Epidermal melanocyte (primary cell): ENCODE results near the gene PDE7B.

Source experiments
- DNase-seq: peaks from one replicate; pipeline ENCODE4 v3.0.0; 2011; ENCODE audit warnings: low spot score; ENCODE audit not compliant: insufficient read length

Gene PDE7B

GRCh38 chr6:136226027-136226673, 374.6 kb downstream of the PDE7B start:
- peak; percentile 56 for DNase-seq

GRCh38 chr6:136226674-136227377, 375.3 kb downstream of the PDE7B start:
- no peak for DNase-seq

GRCh38 chr6:136228814-136229213, 377.3 kb downstream of the PDE7B start:
- DNase-seq: no peak

- no peak for DNase-seq
These were observed 378.8 kb downstream of the PDE7B start for GRCh38 chr6:136230219-136230853.

DNA sequence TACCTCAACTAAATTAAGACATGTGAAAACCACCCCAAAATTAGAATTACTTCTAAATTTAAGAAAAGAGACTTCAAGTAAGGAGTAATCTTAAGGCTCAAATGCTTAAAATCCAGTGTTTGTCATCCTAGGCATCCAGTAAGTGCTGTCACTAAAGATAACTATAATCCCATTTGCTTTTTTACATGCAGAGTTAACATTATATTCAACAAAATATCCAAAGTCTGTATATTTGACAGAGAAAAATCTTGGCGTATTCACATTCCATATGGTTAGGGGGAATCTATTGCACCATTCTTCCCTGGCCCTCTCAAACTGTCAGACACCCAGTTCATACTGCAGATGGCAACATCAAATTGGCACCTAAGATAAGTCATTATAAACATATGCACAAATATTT, 381.2 kb downstream of the PDE7B start:
- DNase-seq: no peak

DNA sequence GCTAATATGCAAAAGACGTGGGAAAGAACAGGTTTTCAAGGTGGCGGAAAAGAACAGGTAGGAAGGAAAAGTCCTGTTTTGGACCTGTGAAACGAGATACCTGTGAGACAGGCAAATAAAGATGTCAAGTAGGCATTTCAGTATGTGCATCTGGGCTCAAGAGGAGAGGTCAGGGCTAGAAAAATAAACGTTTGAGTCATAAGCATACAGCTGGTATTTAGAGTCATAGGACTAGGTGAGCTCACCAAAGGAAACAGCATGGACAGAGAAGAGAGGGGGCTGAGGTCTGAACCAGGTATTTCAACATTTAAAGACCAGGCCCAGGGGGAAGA, 383.7 kb downstream of the PDE7B start:
- no peak for DNase-seq

DNA sequence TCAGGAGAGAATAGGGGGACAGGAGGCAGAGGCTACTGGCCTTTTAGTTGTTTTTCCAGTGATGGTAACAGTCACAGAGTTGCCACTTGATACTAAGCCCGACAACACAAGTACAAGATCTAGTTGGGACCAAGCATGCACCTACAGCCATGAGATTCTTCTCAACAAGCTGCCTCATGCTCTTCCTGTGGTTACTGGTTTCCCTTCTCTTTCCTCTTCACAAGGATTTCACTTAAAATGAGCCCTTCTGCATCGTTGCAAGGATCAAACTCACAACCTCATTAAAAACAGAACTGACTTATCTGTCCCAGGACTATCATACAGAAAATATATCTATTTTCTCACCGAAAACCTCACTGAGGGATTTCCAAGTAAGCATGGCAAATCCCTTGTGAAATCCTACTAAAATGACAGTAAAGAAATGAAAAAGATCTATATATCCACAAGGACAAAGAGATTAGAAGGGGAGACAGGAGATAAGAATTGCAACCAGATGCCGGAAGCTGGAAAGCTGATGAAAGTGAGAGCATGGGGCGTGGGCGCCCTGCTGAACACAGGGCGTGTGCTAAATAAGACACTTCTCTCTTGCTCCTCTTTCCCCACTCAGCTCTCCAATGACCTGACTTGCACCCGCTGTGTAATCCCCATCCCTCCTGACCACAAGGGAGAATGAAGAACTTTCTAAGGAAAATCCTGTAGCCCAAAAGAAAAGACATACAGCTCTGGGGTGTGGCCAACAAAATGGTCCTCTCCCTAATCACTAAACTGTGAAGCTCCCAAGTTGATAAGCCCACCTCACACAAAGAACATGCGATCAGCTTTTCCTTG, 385.2 kb downstream of the PDE7B start:
- no peak for DNase-seq

GRCh38 chr6:136244061-136244616, 392.6 kb downstream of the PDE7B start:
- no peak for DNase-seq
